HFFc6 (cell line): Measurements from ENCODE around the gene FBLIM1. TPM values are rescaled to one million over a fixed set of nuclear protein-coding genes. Genes with fewer than 3 reads are reported as not detected.

Experiments
- DNase-seq: peaks from one replicate; pipeline ENCODE4 v3.0.0-alpha.2; 2018
- H3K27ac Mint-ChIP-seq: 2 replicates; pipeline ENCODE4 v1.8.0; 2020; ENCODE audit warnings: mild to moderate bottlenecking, mixed read lengths
- H3K27me3 Mint-ChIP-seq: 2 replicates; pipeline ENCODE4 v1.8.0; 2021; ENCODE audit warnings: mild to moderate bottlenecking, moderate library complexity, mixed read lengths; ENCODE audit not compliant: insufficient read depth
- H3K36me3 Mint-ChIP-seq: 2 replicates; pipeline ENCODE4 v1.8.0; 2021; ENCODE audit warnings: low read depth, mixed read lengths
- H3K4me1 Mint-ChIP-seq: 2 replicates; pipeline ENCODE4 v1.8.0; 2020; ENCODE audit warnings: low read depth, mixed read lengths
- H3K4me3 Mint-ChIP-seq: 2 replicates; pipeline ENCODE4 v1.8.0; 2020; ENCODE audit warnings: mild to moderate bottlenecking, moderate library complexity, mixed read lengths
- H3K9me3 Mint-ChIP-seq: 2 replicates; pipeline ENCODE4 v1.8.0; 2020; ENCODE audit warnings: mild to moderate bottlenecking, mixed read lengths
- CTCF ChIP-seq: fragments of 200-600 bp; sonication (generic); IDR thresholded peaks from 2 replicates; pipeline ENCODE4 v1.5.0; 2021; ENCODE audit warnings: antibody characterized with exemption, mild to moderate bottlenecking
- total RNA-seq, 6 experiments: library from RNA; stranded (reverse); fragmentation: NEBNext Ultra II Directional; extraction: Animal tissue kit (Norgen Biotek cat#: 25700); gene quantifications; 2 replicates in 1 of 6; 3 replicates in 5 of 6; pipeline ENCODE4 v1.2.3, GENCODE V29; 2021

FBLIM1 gene
- total RNA-seq, 6 experiments from 2014 or later: 98.4 to 127 (median 110) TPM

GRCh38 chr1:15744122-15744679 lies 14.4 kb upstream of the FBLIM1 start:
- no peaks in the 10 kb centered on the region for H3K36me3 Mint-ChIP-seq
- no peaks in the 10 kb centered on the region for H3K9me3 Mint-ChIP-seq
- no peak for TF ChIP-seq CTCF
- DNase-seq: no peak
- peaks cover 13% of the 10 kb centered on the region for H3K4me1 Mint-ChIP-seq
- no peak overlapping the region for H3K4me3 Mint-ChIP-seq
- H3K27me3 Mint-ChIP-seq: no peaks in the 10 kb centered on the region
- no peak overlapping the region for H3K27ac Mint-ChIP-seq

GRCh38 chr1:15747378-15747777 lies 11.2 kb upstream of the FBLIM1 start:
- no peak for DNase-seq
- Mint-ChIP-seq H3K4me3 (no peak overlapping the region), H3K9me3 (no peaks in the 10 kb centered on the region), H3K36me3 (no peaks in the 10 kb centered on the region), H3K27me3 (peaks cover 2% of the 10 kb centered on the region), H3K27ac (no peak overlapping the region), H3K4me1 (peaks cover 17% of the 10 kb centered on the region)
- TF ChIP-seq CTCF: no peak

DNA sequence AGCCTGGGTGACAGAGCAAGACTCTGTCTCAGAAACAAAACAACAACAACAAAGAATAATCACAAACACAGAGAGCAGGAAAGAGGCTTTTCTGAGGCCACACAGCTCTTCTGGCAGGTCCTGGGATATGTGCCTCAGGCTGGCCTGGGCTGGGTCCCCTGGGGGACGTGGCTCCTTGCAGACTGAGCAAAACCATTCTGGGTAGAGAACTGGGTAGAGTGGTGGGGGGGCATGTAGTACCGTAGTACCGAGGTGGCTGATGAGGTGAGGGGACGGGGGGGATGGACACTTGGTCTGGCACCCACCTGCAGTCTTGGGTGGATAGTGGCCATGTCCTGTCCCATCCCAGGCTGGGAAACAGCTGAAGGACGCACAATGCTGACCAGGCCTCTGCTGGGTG lies 10.3 kb upstream of the FBLIM1 start:
- Mint-ChIP-seq H3K27ac (no peak overlapping the region), H3K4me3 (no peak overlapping the region), H3K4me1 (peaks cover 17% of the 10 kb centered on the region)

DNA sequence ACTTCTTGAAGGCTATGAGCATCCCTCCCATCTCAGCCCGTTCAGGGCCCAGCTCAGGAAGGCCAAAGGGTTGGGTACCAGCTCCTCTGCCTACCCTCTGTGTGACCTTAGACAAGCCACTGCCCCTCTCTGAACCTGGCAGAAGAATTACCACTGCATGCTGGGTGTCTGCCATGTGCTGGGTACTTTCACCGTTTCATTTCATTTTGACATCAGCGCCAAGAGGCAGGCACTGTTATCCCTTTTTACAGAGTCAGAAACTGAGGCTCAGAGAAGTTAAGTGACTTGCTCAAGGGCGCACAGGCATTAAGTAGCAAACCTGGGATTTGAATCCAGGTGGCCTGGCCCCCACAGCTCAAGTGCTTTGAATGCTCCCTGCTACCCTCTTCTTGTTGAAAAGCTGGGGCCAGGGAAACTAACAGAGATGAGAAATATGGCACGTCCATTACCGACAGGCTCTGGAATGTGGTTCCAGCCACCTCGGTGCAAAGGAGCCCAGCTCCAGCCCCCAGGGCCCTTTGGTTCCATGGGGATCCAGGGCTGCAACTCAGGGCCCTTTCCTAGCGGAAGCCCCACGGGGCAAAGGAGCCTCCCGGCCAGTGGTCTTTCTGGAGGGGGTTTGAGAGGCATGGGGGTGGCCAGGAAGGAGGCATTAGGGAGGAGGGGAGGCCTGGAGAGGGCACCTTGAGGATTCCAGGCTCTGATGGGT lies 9.8 kb upstream of the FBLIM1 start:
- Mint-ChIP-seq H3K27me3 (peaks cover 2% of the 10 kb centered on the region), H3K36me3 (no peaks in the 10 kb centered on the region), H3K9me3 (no peaks in the 10 kb centered on the region), H3K4me1 (peaks cover 17% of the 10 kb centered on the region), H3K4me3 (no peak overlapping the region), H3K27ac (no peak overlapping the region)
- no peak for TF ChIP-seq CTCF
- DNase-seq: no peak

More for the DNA sequence above, 10.3 kb upstream of the FBLIM1 start:
- no peak for TF ChIP-seq CTCF
- DNase-seq: no peak
- H3K27me3 Mint-ChIP-seq: peaks cover 2% of the 10 kb centered on the region
- H3K36me3 Mint-ChIP-seq: no peaks in the 10 kb centered on the region
- no peaks in the 10 kb centered on the region for H3K9me3 Mint-ChIP-seq

- TF ChIP-seq CTCF: no peak
- H3K4me3 Mint-ChIP-seq: no peak overlapping the region
- H3K9me3 Mint-ChIP-seq: no peaks in the 10 kb centered on the region
- H3K27me3 Mint-ChIP-seq: peaks cover 2% of the 10 kb centered on the region
- peak overlapping the region; percentile 40 for H3K27ac Mint-ChIP-seq
- DNase-seq: no peak
- H3K4me1 Mint-ChIP-seq: peaks cover 17% of the 10 kb centered on the region
- no peaks in the 10 kb centered on the region for H3K36me3 Mint-ChIP-seq
Measured at GRCh38 chr1:15749399-15750291, 8.9 kb upstream of the FBLIM1 start.
